Left colon (tissue), 2 donors: Measurements from ENCODE around the gene HIBADH. TPM values are rescaled to one million over a fixed set of nuclear protein-coding genes. Genes with fewer than 3 reads are reported as not detected.
"Not testable (repeated sequence)": the region's sequence is repeated elsewhere in the genome, so short reads cannot be mapped to it uniquely, and the experiment has no call there.

ENCODE experiments used
- ATAC-seq: fragments of 200-7000 bp; cut with Tn5 transposase; one replicate; pipeline ENCODE4 v1.9.1; 2020; ENCODE audit warnings: mild to moderate bottlenecking, moderate library complexity
- DNase-seq, 2 donors: peaks; one replicate each; pipeline ENCODE4 v3.0.0-alpha.2; 2020
- intact Hi-C, 2 donors: fragments of 100-400 bp; cut with DNase I in 1 of 2; cut with micrococcal nuclease in 1 of 2; formaldehyde crosslinking; loops; one replicate each; pipeline versions ENCODE4 v1.11.2 to v1.14.0; 2022; cut with DNase I, micrococcal nuclease
- total RNA-seq, 2 donors: library from RNA; stranded (reverse); fragmentation: NEBNext Ultra II Directional; extraction: Animal tissue kit (Norgen Biotek cat#: 25700); gene quantifications; one replicate each; pipeline ENCODE4 v1.2.1, GENCODE V29; 2021
- donor health status: DM: no; HTN: no; CAD: no.
- donor health status: DM: yes; HTN: yes; CAD: no.

Gene HIBADH
- total RNA-seq, 2 donors from 2014 or later, result 25.4 to 38.6 TPM

GRCh38 chr7:27685893-27686292, 23.2 kb upstream of the HIBADH start:
- intact Hi-C loops, result no loop called here
- ATAC-seq (no peak), DNase-seq (no peak)

GRCh38 chr7:27685209-27685608, 22.5 kb upstream of the HIBADH start:
- ATAC-seq, result no peak
- DNase-seq, result no peak
- intact Hi-C loops, result no loop called here

DNA sequence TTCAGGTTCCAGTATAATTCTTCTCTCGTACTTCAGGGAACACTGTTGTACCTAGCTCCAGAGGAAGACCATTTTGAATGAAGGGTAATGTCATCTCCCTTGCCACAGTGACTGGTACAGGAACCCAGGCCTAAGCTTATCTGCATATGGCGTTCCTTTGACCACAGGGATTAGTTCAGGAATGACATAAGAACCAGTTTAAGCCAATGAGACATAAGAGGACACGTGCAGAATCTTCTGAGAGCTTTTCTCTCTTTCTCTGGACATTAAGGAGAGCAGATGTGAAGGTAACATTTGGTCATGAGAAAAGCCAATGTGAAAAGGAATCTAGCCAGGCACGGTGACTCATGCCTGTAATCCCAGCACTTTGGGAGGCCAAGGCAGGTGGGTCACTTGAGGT, 21.8 kb upstream of the HIBADH start:
- DNase-seq (no peak), ATAC-seq (no peak)
- intact Hi-C loops, result no loop called here

DNA sequence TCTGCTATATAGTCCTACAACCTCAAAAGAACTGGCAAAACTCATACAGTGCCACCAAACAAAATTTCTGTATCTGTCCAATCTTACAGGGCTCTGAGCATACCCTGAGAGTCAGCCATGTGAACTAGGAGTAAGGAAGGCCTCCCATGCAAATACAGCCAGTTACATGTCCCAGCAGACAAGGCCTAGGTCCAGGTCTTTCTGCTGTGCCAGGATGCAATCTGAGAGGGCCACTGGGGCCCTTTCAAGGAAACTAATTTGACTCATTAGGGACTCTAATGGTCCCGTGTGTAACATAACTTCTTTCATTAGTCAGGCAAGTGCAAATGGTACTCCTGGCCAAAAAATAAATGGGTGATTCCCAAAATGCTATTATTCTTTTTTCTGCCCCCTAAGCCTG, 17.9 kb upstream of the HIBADH start:
- ATAC-seq (no peak), DNase-seq (no peak)
- intact Hi-C loops, result no loop called here

GRCh38 chr7:27678617-27679260, 16.1 kb upstream of the HIBADH start:
- intact Hi-C loops, result no loop called here
- ATAC-seq (peak; percentile 35), DNase-seq (no peak)

GRCh38 chr7:27677912-27678612, 15.4 kb upstream of the HIBADH start:
- DNase-seq (no peak), ATAC-seq (peak; percentile 95)

GRCh38 chr7:27674126-27674525, 11.4 kb upstream of the HIBADH start:
- intact Hi-C loops, DNase-seq, ATAC-seq: not testable (repeated sequence)

More at GRCh38 chr7:27677912-27678612, 15.4 kb upstream of the HIBADH start:
- intact Hi-C loops, result no loop called here

DNA sequence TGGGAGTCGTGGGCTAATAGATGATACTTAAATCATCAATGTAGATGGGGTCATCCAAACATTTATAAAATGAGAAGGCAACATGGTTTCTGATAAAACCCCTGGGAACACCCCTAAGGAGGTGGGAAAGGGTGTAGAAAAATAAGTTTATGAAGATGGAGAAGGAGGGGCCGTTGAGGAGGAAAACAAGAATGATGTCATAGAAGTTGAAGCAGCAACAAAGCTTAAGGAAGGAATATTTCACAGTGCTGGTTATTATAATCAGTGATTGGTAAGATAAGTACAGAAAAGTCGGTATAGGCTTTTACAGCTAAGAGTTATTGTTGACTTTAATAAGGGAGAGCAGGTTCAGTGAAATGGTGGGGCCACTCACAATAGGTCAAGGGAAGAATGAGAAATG, 9.0 kb upstream of the HIBADH start:
- ATAC-seq, result no peak
- no peak for DNase-seq
- intact Hi-C loops, result no loop called here

- intact Hi-C loops, result no loop called here
- ATAC-seq, result no peak
- no peak for DNase-seq
Measured at GRCh38 chr7:27670676-27671075, 8.0 kb upstream of the HIBADH start.

DNA sequence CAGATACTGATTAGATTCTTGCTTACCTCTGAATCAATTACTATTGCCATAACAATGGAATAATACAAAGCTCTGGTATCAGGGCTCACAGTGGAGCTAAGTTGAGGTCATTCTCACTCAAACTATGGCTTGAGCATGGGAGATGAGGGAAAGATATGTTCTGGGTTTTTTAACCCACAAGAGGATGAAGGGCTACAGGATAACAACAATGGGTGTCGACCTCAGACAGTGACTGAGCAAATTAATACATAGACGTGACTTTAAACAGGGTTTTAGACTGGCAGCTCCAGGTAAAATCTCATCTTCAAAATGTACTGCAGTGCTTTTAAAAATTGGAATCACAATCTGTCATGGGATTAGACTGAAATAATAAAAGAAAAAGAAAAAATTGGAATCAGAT, 7.5 kb upstream of the HIBADH start:
- DNase-seq (no peak), ATAC-seq (no peak)
- intact Hi-C loops, result no loop called here

DNA sequence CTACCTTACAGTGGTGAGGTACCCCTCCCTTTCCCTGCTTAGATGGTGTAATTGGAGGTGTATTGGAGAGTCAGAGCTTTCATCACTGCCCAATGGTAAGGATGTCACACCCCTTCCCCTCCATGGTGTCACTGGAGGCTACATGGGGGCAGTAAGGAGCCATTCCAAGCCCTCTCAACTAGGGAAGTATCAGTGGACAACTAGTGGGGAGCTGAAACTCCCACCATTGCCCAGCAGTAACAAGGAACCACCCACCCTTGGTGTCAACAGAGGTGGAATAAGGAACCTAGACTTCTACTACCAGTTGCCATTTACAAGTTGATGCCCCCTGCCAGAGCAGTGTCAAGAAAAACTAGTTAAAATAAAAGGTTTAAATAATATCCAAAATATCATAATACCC, 2.8 kb upstream of the HIBADH start:
- intact Hi-C loops, result no loop called here
- DNase-seq, result no peak
- no peak for ATAC-seq

GRCh38 chr7:27663989-27664331, 1.3 kb upstream of the HIBADH start:
- intact Hi-C loops, result loop anchor here in 1 of 2 donors (5.0 kb wide), 1 partner anchor 78 kb away; the partner anchor contains the start of gene TAX1BP1
- ATAC-seq, result no peak

DNA sequence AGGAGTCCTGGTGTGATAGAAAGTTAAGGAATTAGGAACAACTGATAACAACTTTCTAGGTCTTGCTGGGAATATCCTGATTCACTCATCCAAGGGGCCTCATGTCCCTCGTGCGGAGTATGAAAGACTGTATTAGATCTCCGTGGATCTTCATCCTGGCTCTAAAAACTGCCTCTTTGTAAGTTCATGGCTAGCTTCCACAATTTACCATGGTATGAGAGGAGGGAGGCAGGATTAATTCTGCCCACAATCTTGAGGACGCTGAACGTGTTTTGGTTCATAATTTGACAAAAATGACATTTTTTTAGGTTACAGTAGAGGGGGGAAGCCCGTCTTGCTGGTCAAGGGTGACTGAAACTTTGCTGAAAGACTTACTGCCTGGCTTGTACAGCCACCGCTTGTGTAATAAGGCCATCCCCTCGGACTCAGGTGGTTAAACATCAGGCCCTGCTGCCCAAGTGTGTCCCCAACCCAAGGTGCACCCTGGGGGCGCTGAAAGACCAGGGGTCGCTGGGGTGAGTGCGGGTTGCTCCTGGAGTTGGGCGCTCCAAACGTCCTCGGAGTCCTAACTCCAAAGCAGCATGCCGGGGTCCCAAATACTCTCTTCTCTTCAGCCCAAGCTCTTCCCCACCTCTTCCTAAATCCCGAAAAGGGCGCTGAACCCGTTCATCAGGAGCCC, 733 bp downstream of the HIBADH start:
- intact Hi-C loops, result loop anchor here in 1 of 2 donors (5.0 kb wide), 1 partner anchor 80 kb away; the partner anchor contains the start of gene TAX1BP1
- peak; percentile 7 for ATAC-seq
- DNase-seq, result peak; percentile 34 to 47

More at GRCh38 chr7:27663989-27664331, 1.3 kb upstream of the HIBADH start:
- no peak for DNase-seq

- no peak for DNase-seq
- intact Hi-C loops, result no loop called here
- no peak for ATAC-seq
Measured at GRCh38 chr7:27656724-27657123, 6.0 kb downstream of the HIBADH start.

DNA sequence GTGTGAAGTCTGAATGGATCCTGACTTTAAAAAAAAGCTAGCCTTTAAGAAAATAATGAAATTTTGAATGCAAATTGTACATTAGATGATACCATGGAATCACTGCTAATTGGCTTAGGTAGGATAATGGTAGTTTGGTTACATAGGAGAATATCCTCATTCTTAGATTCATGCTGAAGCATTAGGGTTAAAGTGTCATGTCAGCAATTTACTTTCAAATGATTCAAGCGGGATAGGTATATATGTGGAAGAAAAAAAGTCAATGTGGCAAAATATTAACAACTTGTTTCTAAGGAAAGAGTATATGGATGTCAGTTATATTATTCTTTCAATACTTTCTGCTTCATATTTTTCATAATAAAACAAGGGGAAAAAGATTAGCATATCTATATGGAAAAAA, 7.5 kb downstream of the HIBADH start:
- ATAC-seq (no peak), DNase-seq (no peak)

DNA sequence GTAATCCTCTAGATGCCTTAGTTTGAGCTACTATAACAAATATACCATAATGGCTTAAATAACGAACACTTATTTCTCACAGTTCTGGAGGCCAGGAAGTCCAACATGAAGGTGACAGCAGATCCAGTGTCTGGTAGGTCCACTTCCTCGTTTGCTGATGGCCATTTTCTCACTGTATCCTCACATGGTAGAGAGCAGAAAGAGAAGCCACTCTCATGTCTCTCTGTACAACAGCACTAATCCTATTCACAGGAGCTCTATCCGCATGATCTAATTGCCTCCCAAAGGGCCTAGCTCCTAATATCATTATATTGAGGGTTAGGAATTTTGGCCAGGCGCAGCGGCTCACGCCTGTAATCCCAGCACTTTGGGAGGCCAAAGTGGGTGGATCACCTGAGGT, 10.2 kb downstream of the HIBADH start:
- intact Hi-C loops, result no loop called here
- DNase-seq (no peak), ATAC-seq (no peak)

More for the DNA sequence above, 7.5 kb downstream of the HIBADH start:
- intact Hi-C loops, result no loop called here

- intact Hi-C loops, result no loop called here
- DNase-seq, result no peak
- no peak for ATAC-seq
Measured at GRCh38 chr7:27651702-27652101, 11.0 kb downstream of the HIBADH start.

GRCh38 chr7:27650283-27650682, 12.4 kb downstream of the HIBADH start:
- intact Hi-C loops, result no loop called here
- DNase-seq, result no peak
- no peak for ATAC-seq

- no peak for ATAC-seq
- intact Hi-C loops, result no loop called here
- no peak for DNase-seq
Measured at GRCh38 chr7:27647489-27647888, 15.2 kb downstream of the HIBADH start.

- ATAC-seq (no peak), DNase-seq (no peak)
- intact Hi-C loops, result no loop called here
Measured at GRCh38 chr7:27647046-27647445, 15.6 kb downstream of the HIBADH start.
